ENCODE results near the gene TMEM247. TPM values are rescaled to one million over a fixed set of nuclear protein-coding genes. Genes with fewer than 3 reads are reported as not detected.

Gene TMEM247
- total RNA-seq, 1 donor = not detected

- H3K4me3 ChIP-seq (ENCODE audit: low read depth, low read length) = no peak overlapping the region
- TF ChIP-seq CTCF (IDR thresholded peaks at IDR 0.05; ENCODE audit: insufficient read depth, low read depth, low read length) = no peak
- DNase-seq (ENCODE audit: low read depth) = no peak
Observed at GRCh38 chr2:46477925-46478324, 1.4 kb upstream of the TMEM247 start.

GRCh38 chr2:46480562-46480961 is 1.2 kb downstream of the TMEM247 start:
- TF ChIP-seq CTCF (IDR thresholded peaks at IDR 0.05; ENCODE audit: insufficient read depth, low read depth, low read length) = no peak
- no peak for DNase-seq (ENCODE audit: low read depth)

GRCh38 chr2:46481198-46482193 is 2.1 kb downstream of the TMEM247 start:
- H3K4me3 ChIP-seq (ENCODE audit: low read depth, low read length) = no peak overlapping the region

More at GRCh38 chr2:46480562-46480961, 1.2 kb downstream of the TMEM247 start:
- no peak overlapping the region for H3K4me3 ChIP-seq (ENCODE audit: low read depth, low read length)

GRCh38 chr2:46482490-46482889 is 3.1 kb downstream of the TMEM247 start:
- DNase-seq (ENCODE audit: low read depth) = no peak
- no peak for TF ChIP-seq CTCF (IDR thresholded peaks at IDR 0.05; ENCODE audit: insufficient read depth, low read depth, low read length)
- no peak overlapping the region for H3K4me3 ChIP-seq (ENCODE audit: low read depth, low read length)

More at GRCh38 chr2:46481198-46482193, 2.1 kb downstream of the TMEM247 start:
- DNase-seq (ENCODE audit: low read depth) = peak; percentile 98
- TF ChIP-seq CTCF (IDR thresholded peaks at IDR 0.05; ENCODE audit: insufficient read depth, low read depth, low read length) = no peak

GRCh38 chr2:46485002-46485401 is 5.6 kb downstream of the TMEM247 start:
- H3K4me3 ChIP-seq (ENCODE audit: low read depth, low read length) = no peak overlapping the region
- TF ChIP-seq CTCF (IDR thresholded peaks at IDR 0.05; ENCODE audit: insufficient read depth, low read depth, low read length) = no peak

GRCh38 chr2:46486436-46486835 is 7.1 kb downstream of the TMEM247 start:
- DNase-seq (ENCODE audit: low read depth) = no peak
- TF ChIP-seq CTCF (IDR thresholded peaks at IDR 0.05; ENCODE audit: insufficient read depth, low read depth, low read length) = no peak
- no peak overlapping the region for H3K4me3 ChIP-seq (ENCODE audit: low read depth, low read length)

More at GRCh38 chr2:46485002-46485401, 5.6 kb downstream of the TMEM247 start:
- no peak for DNase-seq (ENCODE audit: low read depth)

All from fibroblast of villous mesenchyme (primary cell).